8988T (cell line): ENCODE data around the gene TTC21A.

ENCODE experiments used
- DNase-seq: peaks from one replicate; pipeline ENCODE4 v3.0.0; 2011

The TTC21A gene

GRCh38 chr3:39099738-39100499, 7.6 kb upstream of the TTC21A start:
- no peak for DNase-seq

GRCh38 chr3:39100500-39100886, 7.0 kb upstream of the TTC21A start:
- no peak for DNase-seq

- peak; percentile 94 for DNase-seq
Observed at GRCh38 chr3:39101022-39101689, 6.3 kb upstream of the TTC21A start.

- no peak for DNase-seq
Observed at GRCh38 chr3:39102504-39103323, 4.8 kb upstream of the TTC21A start.

GRCh38 chr3:39103324-39103693, 4.2 kb upstream of the TTC21A start:
- DNase-seq, result peak; percentile 64

- DNase-seq, result no peak
Observed at GRCh38 chr3:39103791-39104552, 3.5 kb upstream of the TTC21A start.

- DNase-seq, result no peak
Observed at GRCh38 chr3:39104961-39105686, 2.4 kb upstream of the TTC21A start.

- DNase-seq, result no peak
Observed at GRCh38 chr3:39105687-39106063, 1.8 kb upstream of the TTC21A start.

- no peak for DNase-seq
Observed at GRCh38 chr3:39106281-39106811, 1.1 kb upstream of the TTC21A start.

GRCh38 chr3:39106851-39107387, 561 bp upstream of the TTC21A start:
- peak; percentile 87 for DNase-seq

GRCh38 chr3:39108200-39108710, 775 bp downstream of the TTC21A start:
- no peak for DNase-seq

- no peak for DNase-seq
Observed at GRCh38 chr3:39109086-39109485, 1.6 kb downstream of the TTC21A start.

GRCh38 chr3:39110041-39110639, 2.7 kb downstream of the TTC21A start:
- DNase-seq, result no peak

- DNase-seq, result no peak
Observed at GRCh38 chr3:39112113-39112512, 4.6 kb downstream of the TTC21A start.

- DNase-seq, result no peak
Observed at GRCh38 chr3:39112535-39112934, 5.1 kb downstream of the TTC21A start.

GRCh38 chr3:39113291-39113690, 5.8 kb downstream of the TTC21A start:
- DNase-seq, result no peak

GRCh38 chr3:39114456-39114855, 7.0 kb downstream of the TTC21A start:
- no peak for DNase-seq

GRCh38 chr3:39115870-39116269, 8.4 kb downstream of the TTC21A start:
- DNase-seq, result no peak

- DNase-seq, result no peak
Observed at GRCh38 chr3:39118079-39118478, 10.6 kb downstream of the TTC21A start.

GRCh38 chr3:39118931-39119660, 11.6 kb downstream of the TTC21A start:
- no peak for DNase-seq
